Ascending aorta (tissue), 2 donors: ENCODE measurements around the gene KATNB1. TPM values are rescaled to one million over a fixed set of nuclear protein-coding genes. Genes with fewer than 3 reads are reported as not detected.
"Not testable (repeated sequence)": the region's sequence is repeated elsewhere in the genome, so short reads cannot be mapped to it uniquely, and the experiment has no call there.

ENCODE experiments used
- DNase-seq, 2 donors: peaks; one replicate each; pipeline ENCODE4 v3.0.0-alpha.2; 2019; ENCODE audit warnings: low spot score in 2 of 2
- H3K27ac ChIP-seq, 2 donors: fragments of 200-600 bp; sonication (generic); one replicate each; pipeline ENCODE4 v1.5.1; 2016 to 2017; ENCODE audit warnings: mild to moderate bottlenecking in 1 of 2
- H3K27me3 ChIP-seq: fragments of 200-600 bp; sonication (generic); one replicate; pipeline ENCODE4 v1.5.1; 2017
- H3K36me3 ChIP-seq, 2 donors: fragments of 200-600 bp; sonication (generic); one replicate each; pipeline ENCODE4 v1.5.1; 2016
- H3K4me1 ChIP-seq, 2 donors: fragments of 200-600 bp; sonication (generic); one replicate each; pipeline ENCODE4 v1.5.1; 2016 to 2017; ENCODE audit warnings: mild to moderate bottlenecking in 1 of 2
- H3K4me3 ChIP-seq, 2 donors: fragments of 200-600 bp; sonication (generic); one replicate each; pipeline ENCODE4 v1.5.1; 2016 to 2017; ENCODE audit warnings: mild to moderate bottlenecking in 1 of 2
- H3K9me3 ChIP-seq, 2 donors: fragments of 200-600 bp; sonication (generic); one replicate each; pipeline ENCODE4 v1.5.1; 2016
- CTCF ChIP-seq, 3 experiments: fragments of 200-600 bp in 2 of 3; fragments of 450-650 bp in 1 of 3; sonication (generic) in 2 of 3; IDR thresholded peaks; one replicate each; pipeline ENCODE4 v1.5.1; 2016 to 2019; ENCODE audit warnings: antibody characterized with exemption in 3 of 3, mild to moderate bottlenecking in 1 of 3, moderate library complexity in 1 of 3
- intact Hi-C: fragments of 100-400 bp; cut with DNase I; formaldehyde crosslinking; loops from one replicate; pipeline ENCODE4 v1.15.1; 2023
- total RNA-seq: library from RNA; depleted of rRNA; stranded (reverse); fragments of >200 nt; gene quantifications from one replicate; pipeline ENCODE4 v1.1.0, GENCODE V29; 2016

The KATNB1 gene
- total RNA-seq, 1 donor from 2014 or later, result 35.3 TPM

DNA sequence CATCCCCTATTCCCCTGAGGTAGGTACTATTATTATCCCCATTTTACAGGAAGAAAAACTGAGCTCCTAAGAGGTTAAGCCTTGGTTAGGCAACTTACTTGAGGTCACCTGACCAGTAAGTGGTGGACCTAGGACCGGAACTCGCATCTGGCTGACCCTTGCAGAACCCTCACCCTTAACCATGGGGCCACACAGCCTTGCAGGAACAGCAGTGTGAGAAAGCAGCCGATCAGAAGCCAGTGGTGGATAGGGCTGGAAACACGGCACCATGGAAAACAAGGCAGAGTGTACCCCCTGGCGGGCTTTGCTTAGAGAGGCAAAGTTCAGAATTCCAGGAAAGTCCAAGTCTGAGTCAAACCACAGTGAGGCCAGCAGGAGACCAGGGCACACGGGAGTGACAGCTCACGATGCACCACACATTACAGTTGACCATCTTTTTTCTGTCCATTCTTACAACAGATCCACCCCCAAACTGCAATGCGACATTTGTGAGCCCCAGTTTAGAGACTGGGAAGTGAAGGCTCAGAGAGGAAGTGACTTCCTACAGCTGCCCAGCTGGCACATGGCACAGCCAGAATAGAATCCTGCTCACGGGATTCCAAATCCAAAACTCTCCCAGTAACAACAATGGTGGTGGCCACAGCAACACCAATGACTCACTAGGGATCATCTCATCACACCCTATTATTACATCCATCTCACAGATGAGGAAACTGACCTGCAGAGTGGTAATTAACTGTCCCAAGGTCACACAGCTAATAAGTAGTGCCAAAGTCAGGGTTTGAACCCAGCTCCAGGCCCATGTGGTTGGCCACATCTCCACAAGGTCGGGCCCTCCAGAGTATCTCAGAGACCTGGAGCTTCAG lies 46.4 kb downstream of the KATNB1 start:
- Histone ChIP-seq H3K4me1 (no peaks in the 10 kb centered on the region), H3K27ac (no peak overlapping the region), H3K27me3 (no peaks in the 10 kb centered on the region), H3K36me3 (peaks cover 6 to 27% of the 10 kb centered on the region in 2 donors), H3K9me3 (no peaks in the 10 kb centered on the region), H3K4me3 (no peak overlapping the region)
- intact Hi-C loops, result no loop called here
- DNase-seq, result no peak
- TF ChIP-seq CTCF (IDR thresholded peaks at IDR 0.05), result no peak

GRCh38 chr16:57782607-57783055 lies 47.1 kb downstream of the KATNB1 start:
- H3K36me3 ChIP-seq, result peaks cover 10 to 31% of the 10 kb centered on the region in 2 donors
- DNase-seq, H3K27ac ChIP-seq, H3K27me3 ChIP-seq, intact Hi-C loops, H3K4me1 ChIP-seq, H3K4me3 ChIP-seq, H3K9me3 ChIP-seq: not testable (repeated sequence)

DNA sequence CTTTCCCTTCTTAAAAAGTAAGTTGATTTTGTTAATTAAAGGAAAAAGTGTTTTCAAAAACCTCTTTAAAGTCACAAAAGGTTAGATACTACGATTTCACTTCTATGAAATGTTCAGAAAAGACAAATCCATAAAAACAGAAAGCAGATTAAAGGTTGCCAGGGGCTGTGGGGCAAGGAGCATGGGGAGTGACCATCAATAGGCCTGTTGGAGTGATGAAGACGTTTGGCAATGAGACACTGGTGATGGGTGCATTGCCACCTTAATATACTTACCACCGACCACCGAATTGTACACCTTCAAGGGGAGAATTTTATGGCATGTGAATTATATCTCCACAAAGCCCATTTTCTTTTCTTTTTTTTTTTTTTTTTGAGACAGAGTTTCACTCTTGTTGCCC lies 47.5 kb downstream of the KATNB1 start:
- peaks cover 13 to 36% of the 10 kb centered on the region in 2 donors for H3K36me3 ChIP-seq
- no peak for DNase-seq
- H3K4me1 ChIP-seq, result no peaks in the 10 kb centered on the region
- no peaks in the 10 kb centered on the region for H3K27me3 ChIP-seq
- no peak overlapping the region for H3K27ac ChIP-seq
- no peak for TF ChIP-seq CTCF (IDR thresholded peaks at IDR 0.05)
- no peak overlapping the region for H3K4me3 ChIP-seq
- H3K9me3 ChIP-seq, result no peaks in the 10 kb centered on the region
- intact Hi-C loops, result no loop called here

DNA sequence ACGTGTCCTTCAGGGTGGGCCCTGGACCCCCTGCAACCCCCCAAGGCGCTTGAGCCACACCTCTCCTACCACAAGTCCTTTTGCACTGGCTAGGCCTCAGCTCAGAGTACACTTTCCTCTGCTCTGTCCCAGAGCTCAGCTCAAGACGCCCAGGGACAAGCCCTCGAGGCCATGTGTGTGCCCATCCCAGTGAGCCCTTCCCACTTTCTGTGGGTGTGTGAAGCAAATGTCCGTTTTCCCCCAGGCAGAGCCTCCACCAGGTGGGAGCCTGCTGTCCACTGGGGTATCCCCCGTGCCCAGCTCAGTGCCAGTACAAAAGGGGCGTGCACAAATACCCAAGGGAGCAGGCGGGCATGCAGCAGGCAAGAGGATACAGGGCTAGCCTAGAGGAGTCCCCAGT lies 48.3 kb downstream of the KATNB1 start:
- H3K4me1 ChIP-seq, result no peaks in the 10 kb centered on the region
- no peak for DNase-seq
- intact Hi-C loops, result no loop called here
- no peak overlapping the region for H3K27ac ChIP-seq
- peaks cover 20 to 44% of the 10 kb centered on the region in 2 donors for H3K36me3 ChIP-seq
- no peak for TF ChIP-seq CTCF (IDR thresholded peaks at IDR 0.05)
- H3K4me3 ChIP-seq, result no peak overlapping the region
- H3K27me3 ChIP-seq, result no peaks in the 10 kb centered on the region
- H3K9me3 ChIP-seq, result no peaks in the 10 kb centered on the region

- H3K36me3 ChIP-seq, result peaks cover 25 to 48% of the 10 kb centered on the region in 2 donors
- no peak overlapping the region for H3K4me3 ChIP-seq
- TF ChIP-seq CTCF (IDR thresholded peaks at IDR 0.05), result no peak
- DNase-seq, result no peak
- H3K27ac ChIP-seq, result no peak overlapping the region
- no peaks in the 10 kb centered on the region for H3K27me3 ChIP-seq
- H3K9me3 ChIP-seq, result no peaks in the 10 kb centered on the region
- H3K4me1 ChIP-seq, result no peaks in the 10 kb centered on the region
- intact Hi-C loops, result no loop called here
These were observed 48.8 kb downstream of the KATNB1 start for GRCh38 chr16:57784334-57784733.

DNA sequence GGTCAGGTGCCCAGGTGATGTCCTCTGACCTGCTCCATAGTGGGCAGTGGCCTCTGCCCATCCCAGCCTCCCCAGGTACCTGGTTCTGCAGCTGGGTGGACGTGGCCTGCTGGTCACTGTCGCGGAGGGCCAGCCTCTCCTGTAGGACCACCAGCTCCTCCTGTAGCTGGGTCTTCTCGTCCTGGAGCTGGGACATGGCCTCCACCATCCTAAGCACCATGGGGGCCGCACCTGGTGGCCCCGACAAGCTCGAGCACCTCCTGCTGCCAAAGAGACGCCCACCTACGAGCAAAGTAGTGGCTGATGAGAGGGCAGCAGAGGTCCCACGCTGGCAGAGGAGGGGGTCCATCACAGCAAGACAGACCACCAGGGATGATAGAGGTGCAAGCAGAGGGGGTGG lies 49.8 kb downstream of the KATNB1 start:
- H3K36me3 ChIP-seq, result peaks cover 26 to 55% of the 10 kb centered on the region in 2 donors
- intact Hi-C loops, result no loop called here
- no peaks in the 10 kb centered on the region for H3K4me1 ChIP-seq
- H3K27me3 ChIP-seq, result no peaks in the 10 kb centered on the region
- H3K27ac ChIP-seq, result no peak overlapping the region
- no peak for DNase-seq
- H3K9me3 ChIP-seq, result no peaks in the 10 kb centered on the region
- H3K4me3 ChIP-seq, result no peak overlapping the region
- TF ChIP-seq CTCF (IDR thresholded peaks at IDR 0.05), result no peak
